GM18517 (cell line): ENCODE data around the gene NOXO1.
"Not testable (repeated sequence)": the region's sequence is repeated elsewhere in the genome, so short reads cannot be mapped to it uniquely, and the experiment has no call there.

ENCODE experiments used
- ATAC-seq: cut with Tn5 transposase; IDR thresholded peaks from one replicate; pipeline ENCODE4 v1.9.1; 2021; ENCODE audit warnings: mild to moderate bottlenecking, moderate library complexity; ENCODE audit not compliant: unreplicated experiment

Gene NOXO1

DNA sequence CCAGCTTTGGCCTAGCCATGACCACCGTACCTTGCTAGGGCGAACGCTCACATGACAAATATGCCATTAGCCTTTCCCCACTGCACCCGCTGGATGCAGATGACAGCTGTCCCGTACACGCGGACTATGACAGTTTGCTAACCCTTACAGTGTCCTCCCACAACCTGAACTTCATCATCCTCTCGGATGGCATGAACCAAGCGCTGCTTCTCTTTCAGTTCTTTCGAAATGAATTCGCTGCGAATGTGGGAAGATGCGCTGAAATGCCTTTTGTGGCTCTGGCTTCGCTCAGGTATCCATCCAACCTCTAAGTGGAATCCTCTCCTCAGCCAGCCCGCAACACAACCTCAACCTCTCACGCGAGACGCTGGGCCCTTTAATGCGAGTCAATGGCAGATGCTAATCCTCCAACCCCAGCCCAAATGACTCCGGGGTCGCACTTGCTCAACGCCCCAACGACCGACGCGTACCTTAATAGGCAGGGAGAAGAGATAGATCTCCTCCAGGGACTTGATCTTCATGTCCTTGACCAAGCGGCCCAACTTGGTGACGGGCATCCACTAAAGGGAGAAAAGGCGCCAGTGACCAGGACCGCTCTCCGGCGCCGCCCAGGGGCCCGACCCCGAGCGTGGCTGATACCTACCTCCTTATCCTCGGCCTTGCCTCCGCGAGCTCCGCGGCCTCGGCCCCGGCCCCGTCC is 17.3 kb downstream of the NOXO1 start:
- peak; percentile 1 for ATAC-seq

DNA sequence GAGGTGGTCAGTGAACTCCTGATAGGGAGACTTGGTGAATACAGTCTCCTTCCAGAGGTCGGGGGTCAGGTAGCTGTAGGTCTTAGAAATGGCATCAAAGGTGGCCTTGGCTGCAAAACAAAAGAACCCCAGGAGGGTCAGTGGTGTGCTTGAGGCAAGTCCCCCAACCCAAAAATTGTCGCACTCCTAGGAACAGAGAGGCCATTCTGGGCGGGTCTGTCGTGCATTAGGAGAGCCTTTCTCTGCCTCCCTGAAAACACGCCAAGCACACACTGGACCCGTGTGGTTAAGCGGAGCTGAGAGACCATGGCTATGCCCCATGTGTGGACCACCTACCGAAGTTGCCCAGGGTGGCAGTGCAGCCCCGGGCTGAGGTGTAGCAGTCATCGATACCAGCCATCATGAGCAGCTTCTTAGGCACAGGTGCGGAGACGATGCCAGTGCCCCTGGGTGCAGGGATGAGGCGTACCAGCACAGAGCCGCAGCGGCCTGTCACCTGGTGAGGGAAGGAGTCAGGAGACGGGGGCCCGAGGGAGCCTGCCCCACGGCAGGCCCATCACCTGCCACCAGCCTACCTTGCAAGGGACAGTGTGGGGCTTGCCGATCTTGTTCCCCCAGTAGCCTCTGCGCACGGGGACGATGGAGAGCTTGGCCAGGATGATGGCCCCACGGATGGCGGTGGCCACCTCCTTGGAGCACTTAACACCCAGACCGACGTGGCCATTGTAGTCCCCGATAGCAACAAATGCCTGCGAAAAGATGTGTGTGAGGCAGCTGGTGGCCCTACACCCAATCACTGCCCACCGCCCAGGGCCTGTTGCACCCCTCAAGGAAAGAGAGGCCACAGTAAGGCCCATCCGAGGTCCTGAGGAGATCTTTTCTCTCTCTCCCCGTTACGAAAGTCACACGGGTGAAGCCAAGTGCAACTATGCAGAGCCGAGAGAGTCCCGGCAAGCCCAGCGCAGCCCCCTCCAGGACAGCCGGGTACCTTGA is 18.8 kb downstream of the NOXO1 start:
- ATAC-seq = not testable (repeated sequence)

GRCh38 chr16:1961651-1962067 is 19.6 kb downstream of the NOXO1 start:
- no peak for ATAC-seq

GRCh38 chr16:1960665-1961630 is 20.3 kb downstream of the NOXO1 start:
- no peak for ATAC-seq

- peak; percentile 63 for ATAC-seq
Measured at GRCh38 chr16:1959269-1960039, 21.8 kb downstream of the NOXO1 start, which contains the start of gene NDUFB10. TSS of gene NDUFB10 (plus strand) at chr16:1959538. CDS start at chr16:1959625, 87 bp downstream.

DNA sequence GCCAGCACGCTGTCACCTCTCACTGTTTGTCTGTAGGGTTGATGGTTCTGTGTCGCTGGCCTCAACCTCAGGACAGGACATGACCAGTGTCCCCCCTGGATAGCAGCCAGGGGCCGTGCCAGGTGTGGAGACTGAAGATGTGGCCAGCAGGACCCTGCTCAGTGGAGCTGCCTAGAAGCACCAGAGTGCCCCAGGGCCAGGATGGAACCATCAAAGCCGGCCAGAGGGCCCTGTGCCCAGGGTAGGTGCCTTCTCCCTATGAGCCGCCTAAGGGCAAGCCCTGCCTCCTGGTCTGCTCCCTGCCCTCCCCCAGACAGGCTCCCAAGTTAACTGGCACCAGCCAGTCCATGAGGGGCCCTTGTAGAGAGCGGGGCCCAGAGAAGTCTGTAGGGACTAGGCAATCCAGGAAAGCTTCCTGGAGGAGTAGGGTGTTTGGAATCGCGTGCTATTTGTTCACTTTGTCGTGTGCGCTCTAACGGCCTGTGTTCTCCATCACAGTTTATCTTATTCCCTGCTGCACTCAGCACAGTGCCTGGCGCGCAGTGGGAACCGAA is 22.5 kb downstream of the NOXO1 start:
- no peak for ATAC-seq

- ATAC-seq = not testable (repeated sequence)
Measured at GRCh38 chr16:1958143-1958491, 23.2 kb downstream of the NOXO1 start.

GRCh38 chr16:1957434-1958142 is 23.7 kb downstream of the NOXO1 start:
- ATAC-seq = not testable (repeated sequence)

- no peak for ATAC-seq
Measured at GRCh38 chr16:1953734-1954133, 27.5 kb downstream of the NOXO1 start.

DNA sequence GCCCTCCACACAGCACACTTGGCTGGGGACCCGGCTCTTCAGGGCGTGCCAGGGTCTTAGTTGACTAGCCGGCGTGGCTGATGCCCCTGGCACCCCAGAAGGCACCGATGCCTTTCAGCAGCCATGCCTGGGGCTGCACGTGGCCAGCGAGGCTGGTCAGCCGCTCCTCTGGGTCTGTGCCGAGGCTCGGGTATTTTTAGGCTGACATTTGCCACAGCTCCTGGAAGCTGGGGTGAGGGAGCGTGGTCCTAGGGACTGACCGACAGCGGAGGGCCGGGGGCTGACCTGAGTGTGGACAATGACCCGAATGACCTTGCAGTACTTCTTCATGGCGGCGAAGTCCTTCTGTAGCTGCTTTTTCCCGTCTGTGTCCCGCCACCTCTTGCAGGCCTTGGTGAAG is 30.7 kb downstream of the NOXO1 start:
- ATAC-seq = no peak

DNA sequence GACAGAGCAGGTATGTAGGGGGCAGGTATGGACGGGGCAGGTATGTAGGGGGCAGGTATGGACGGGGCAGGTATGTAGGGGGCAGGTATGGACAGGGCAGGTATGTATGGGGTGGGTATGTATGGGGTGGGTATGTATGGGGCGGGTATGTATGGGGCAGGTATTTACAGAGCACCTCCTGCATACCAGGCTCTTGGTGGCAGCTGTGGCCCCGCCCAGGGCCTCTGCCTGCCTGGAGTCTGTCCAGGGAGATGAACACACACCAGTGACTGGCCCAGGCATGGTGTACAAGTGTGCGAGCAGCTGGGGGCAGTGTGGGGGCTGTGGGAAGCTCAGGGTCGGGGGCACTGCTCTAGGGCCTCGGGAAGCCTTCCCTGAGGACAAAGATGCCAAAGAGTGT is 31.2 kb downstream of the NOXO1 start:
- ATAC-seq = no peak

GRCh38 chr16:1949507-1949906 is 31.8 kb downstream of the NOXO1 start:
- no peak for ATAC-seq

DNA sequence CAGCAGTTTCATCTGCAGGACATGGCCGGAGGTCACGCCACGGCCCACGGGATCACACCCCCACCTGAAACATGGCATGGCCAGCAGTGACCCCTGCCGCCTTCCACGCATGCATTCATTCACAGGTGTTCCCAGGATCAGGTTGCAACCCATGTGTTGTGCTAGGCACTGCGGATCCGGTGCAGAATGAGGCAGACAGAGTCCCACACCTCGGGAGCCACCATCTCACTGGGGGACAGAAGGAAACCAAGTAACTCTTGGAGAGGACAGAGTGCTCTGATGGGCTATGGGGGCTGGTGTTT is 33.9 kb downstream of the NOXO1 start:
- no peak for ATAC-seq

DNA sequence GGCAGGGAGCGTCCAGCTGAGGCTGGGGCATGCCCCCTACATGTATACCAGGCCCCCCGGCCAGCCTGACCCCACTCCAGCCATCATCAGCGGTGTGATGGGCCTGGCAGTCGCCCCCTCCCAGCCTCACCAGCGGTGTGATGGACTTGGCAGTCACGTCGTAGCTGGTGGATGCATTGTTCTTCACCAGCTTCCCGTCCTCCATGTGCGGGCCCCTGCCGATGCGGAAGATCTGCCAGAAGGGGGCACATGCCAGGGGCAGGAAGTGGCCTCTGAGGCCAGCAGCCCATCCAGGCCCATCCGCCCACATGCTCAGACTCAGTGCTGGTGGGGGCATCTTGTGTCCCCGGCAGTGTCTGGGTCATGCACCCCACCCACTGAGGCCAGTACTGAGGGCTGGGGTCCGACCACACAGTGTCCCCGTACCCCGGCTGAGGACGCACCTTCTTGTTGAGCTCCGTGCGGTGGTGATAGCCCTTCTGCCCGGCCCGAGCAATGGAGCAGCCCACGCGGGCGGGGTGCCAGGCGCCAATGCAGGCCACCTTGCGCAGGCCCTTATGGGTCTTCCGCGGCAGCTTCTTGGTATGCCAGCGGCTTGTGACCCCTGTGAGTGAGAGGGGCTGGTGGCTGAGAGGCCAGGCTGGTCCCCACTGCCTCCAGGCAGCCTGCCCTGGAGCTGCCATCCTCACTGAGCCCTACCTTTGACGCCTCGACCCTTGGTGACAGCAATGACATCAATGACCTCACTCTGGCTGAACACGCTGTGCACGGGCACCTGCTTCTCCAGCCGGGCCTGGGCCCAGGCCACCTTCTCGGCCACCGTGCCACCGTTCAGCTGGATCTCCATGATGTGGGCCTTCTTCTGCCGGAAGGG is 34.5 kb downstream of the NOXO1 start:
- ATAC-seq = no peak

DNA sequence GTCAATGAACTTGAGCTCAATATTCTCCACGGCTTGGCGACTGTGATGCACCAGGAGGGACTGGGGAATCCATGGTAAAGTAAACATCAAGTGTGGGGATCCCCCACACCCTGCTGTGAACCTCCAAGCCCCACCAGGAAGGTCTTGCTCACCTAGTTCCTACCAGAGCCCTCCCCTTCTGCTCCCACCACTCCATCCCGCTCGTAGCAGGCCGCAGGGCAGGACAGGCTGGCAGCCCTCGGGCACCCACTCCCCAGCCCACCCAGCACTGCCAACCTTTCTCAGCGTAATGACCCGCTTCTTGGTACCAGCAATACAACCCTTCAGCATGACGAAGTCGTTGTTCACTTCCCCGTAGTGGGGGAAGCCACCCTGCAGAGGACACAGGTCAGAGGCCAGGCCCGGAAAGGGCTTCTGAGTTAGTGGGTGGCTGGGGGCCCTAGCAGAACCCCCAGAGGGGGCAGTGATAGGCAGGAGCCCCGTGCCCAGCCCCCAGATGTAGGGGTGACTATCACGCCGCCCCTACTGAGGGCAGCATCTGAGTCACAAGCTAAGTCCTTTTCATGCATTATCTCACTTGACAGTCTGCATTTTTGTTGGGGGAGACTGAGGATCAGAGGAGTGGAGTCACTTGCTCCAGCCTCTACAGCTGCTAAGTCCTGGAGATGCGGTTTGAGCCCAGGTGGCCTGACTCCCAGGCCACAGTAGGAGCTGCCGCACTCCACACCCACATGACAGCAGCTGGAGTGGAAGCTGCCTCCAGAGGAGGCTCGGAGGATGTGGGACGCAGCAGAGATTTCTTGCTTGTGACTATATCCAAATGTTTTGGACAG is 35.5 kb downstream of the NOXO1 start:
- no peak for ATAC-seq

DNA sequence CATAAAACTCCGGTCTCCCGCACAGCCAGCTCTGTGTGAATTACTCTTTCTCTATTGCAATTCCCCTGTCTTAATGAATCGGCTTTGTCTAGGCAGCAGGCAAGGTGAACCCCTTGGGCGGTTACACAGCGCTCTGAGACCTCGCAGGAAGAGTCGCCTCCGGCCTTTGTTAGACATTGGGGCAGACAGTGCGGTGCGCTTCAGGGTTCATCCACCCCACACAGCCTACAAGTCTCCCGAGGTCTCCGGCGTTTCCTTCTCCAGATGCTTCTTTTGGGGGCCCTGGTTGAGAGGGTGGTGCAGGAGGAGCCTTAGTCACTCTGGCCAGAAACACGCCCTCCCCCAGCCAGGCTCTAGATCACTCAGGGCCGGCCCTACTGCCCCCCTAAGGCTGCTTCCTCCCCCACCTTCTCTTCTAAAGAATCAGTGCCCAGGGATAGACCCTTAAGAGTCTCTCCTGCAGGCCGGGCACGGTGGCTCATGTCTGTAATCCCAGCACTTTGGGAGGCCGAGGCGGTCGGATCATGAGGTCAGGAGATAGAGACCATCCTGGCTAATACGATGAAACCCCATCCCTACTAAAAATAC is 36.6 kb downstream of the NOXO1 start:
- ATAC-seq = no peak
